Measurements from ENCODE around the gene KRR1.

Gene KRR1

GRCh38 chr12:75542942-75543341 lies 31.5 kb upstream of the KRR1 start:
- DNase-seq (ENCODE audit: low read depth), result no peak
- TF ChIP-seq, protein P1, sequence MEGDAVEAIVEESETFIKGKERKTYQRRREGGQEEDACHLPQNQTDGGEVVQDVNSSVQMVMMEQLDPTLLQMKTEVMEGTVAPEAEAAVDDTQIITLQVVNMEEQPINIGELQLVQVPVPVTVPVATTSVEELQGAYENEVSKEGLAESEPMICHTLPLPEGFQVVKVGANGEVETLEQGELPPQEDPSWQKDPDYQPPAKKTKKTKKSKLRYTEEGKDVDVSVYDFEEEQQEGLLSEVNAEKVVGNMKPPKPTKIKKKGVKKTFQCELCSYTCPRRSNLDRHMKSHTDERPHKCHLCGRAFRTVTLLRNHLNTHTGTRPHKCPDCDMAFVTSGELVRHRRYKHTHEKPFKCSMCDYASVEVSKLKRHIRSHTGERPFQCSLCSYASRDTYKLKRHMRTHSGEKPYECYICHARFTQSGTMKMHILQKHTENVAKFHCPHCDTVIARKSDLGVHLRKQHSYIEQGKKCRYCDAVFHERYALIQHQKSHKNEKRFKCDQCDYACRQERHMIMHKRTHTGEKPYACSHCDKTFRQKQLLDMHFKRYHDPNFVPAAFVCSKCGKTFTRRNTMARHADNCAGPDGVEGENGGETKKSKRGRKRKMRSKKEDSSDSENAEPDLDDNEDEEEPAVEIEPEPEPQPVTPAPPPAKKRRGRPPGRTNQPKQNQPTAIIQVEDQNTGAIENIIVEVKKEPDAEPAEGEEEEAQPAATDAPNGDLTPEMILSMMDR (IDR thresholded peaks at IDR 0.05; ENCODE audit: low read depth, low read length, missing control alignments), result no peak

DNA sequence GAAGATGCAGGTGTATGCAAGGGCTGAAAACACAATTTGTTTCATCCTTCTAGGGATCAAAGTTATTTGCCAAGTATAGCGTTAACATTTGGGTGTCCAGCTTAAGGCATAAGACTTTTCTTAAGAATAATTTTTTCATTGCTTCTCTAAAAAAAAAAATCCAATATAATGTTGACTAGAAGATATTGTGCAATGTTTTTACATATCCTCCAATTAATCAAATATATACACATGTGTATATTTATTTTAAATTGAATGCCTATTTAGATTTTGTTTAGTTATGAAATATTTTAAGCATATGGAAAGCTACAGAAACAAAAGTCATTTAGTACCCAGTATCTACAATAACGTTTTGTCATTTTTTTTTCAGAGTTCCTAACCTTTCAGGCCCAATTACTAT lies 28.5 kb upstream of the KRR1 start:
- TF ChIP-seq, protein P1 (IDR thresholded peaks at IDR 0.05; ENCODE audit: low read depth, low read length, missing control alignments), result no peak
- DNase-seq (ENCODE audit: low read depth), result no peak
- no peak overlapping the region for H3K4me3 ChIP-seq (ENCODE audit: low read depth, low read length)

More at GRCh38 chr12:75542942-75543341, 31.5 kb upstream of the KRR1 start:
- no peak overlapping the region for H3K4me3 ChIP-seq (ENCODE audit: low read depth, low read length)

GRCh38 chr12:75533239-75533638 lies 21.8 kb upstream of the KRR1 start:
- no peak for DNase-seq (ENCODE audit: low read depth)
- no peak overlapping the region for H3K4me3 ChIP-seq (ENCODE audit: low read depth, low read length)
- TF ChIP-seq, protein P1 (IDR thresholded peaks at IDR 0.05; ENCODE audit: low read depth, low read length, missing control alignments), result no peak

DNA sequence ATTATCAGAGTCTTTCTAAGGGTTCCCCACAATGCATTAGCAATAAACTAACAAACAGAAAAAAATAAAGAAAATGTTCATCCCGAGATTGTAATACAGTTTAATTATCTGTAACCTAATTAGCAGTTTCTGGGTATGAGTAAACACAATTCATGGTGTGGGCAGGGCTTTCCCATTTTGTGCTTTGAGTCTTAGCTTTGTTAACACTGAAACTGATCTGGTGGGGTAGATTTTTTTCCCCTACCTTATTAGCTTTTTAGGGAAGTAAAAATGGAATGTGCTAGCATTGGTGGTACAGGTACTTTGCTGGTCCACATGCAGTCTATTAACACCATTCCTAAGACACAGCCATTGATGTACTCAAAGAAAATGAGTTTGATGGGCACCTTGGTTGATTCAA lies 18.4 kb upstream of the KRR1 start:
- H3K4me3 ChIP-seq (ENCODE audit: low read depth, low read length), result no peak overlapping the region
- TF ChIP-seq, protein P1 (IDR thresholded peaks at IDR 0.05; ENCODE audit: low read depth, low read length, missing control alignments), result no peak
- DNase-seq (ENCODE audit: low read depth), result no peak

DNA sequence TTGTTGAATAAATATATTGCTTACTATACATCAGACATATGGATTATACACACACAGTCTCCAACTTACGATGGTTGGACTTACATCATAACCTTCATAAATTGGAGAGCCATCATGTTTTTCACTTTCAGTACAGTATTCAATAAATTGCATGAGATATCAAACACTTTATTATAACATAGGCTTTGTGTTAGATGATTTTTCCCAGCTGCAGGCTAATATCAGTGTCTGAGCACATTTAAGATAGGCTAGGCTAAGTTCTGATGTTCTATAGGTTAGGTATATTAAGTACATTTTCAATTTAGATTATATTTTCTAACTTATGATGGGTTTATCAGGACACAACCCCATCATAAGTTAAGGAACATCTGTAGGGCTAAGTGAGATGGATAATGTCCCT lies 17.9 kb upstream of the KRR1 start:
- TF ChIP-seq, protein P1 (IDR thresholded peaks at IDR 0.05; ENCODE audit: low read depth, low read length, missing control alignments), result no peak
- no peak overlapping the region for H3K4me3 ChIP-seq (ENCODE audit: low read depth, low read length)
- no peak for DNase-seq (ENCODE audit: low read depth)

DNA sequence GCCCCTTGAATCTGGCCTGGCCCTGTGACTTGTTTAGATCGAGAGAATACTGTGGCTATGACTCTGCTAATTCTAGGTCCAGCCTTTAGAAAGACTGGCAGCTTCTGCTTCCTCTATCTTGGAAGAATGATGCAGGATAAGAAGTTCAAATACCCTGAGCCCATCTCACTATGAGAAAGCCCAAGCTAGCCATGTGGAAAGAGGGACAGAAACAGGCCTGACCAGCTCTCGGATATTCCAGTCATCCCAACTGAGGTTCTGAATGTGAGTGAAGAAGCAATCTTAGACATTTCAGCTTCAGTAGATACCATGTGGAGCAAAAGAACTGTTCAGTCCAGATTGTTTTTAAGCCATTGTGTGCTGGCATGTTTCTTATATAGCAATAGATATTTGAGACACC lies 17.3 kb upstream of the KRR1 start:
- TF ChIP-seq, protein P1 (IDR thresholded peaks at IDR 0.05; ENCODE audit: low read depth, low read length, missing control alignments), result no peak
- H3K4me3 ChIP-seq (ENCODE audit: low read depth, low read length), result no peak overlapping the region
- DNase-seq (ENCODE audit: low read depth), result no peak

DNA sequence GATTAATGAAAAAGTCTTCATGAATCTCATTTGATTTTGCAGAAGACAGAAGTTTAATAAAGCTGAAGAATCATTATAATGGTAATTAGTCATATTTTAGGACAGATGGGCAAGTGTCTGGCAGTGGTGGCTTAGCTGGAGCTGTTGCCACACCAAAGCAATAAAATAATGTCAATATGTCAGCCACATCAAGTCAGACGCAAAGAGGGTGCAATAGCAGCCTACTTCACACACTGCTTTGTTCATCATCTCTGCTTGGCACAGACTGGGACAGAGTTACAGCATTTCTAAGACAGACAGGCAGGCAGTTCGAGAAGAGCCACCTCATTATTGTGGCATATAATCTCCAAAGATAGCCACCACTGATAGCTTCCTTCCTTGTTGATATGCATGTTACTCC lies 16.9 kb upstream of the KRR1 start:
- TF ChIP-seq, protein P1 (IDR thresholded peaks at IDR 0.05; ENCODE audit: low read depth, low read length, missing control alignments), result no peak
- H3K4me3 ChIP-seq (ENCODE audit: low read depth, low read length), result no peak overlapping the region
- no peak for DNase-seq (ENCODE audit: low read depth)

Data from GM12864 (cell line).